Activated CD4-positive, alpha-beta T cell treated with anti-CD3 and anti-CD28 coated beads for 4 hours (primary cell): ENCODE results near the gene CHD2.

ENCODE experiments used
- DNase-seq, 2 donors: peaks; one replicate each; pipeline ENCODE4 v3.0.0-alpha.2; 2020

The CHD2 gene

DNA sequence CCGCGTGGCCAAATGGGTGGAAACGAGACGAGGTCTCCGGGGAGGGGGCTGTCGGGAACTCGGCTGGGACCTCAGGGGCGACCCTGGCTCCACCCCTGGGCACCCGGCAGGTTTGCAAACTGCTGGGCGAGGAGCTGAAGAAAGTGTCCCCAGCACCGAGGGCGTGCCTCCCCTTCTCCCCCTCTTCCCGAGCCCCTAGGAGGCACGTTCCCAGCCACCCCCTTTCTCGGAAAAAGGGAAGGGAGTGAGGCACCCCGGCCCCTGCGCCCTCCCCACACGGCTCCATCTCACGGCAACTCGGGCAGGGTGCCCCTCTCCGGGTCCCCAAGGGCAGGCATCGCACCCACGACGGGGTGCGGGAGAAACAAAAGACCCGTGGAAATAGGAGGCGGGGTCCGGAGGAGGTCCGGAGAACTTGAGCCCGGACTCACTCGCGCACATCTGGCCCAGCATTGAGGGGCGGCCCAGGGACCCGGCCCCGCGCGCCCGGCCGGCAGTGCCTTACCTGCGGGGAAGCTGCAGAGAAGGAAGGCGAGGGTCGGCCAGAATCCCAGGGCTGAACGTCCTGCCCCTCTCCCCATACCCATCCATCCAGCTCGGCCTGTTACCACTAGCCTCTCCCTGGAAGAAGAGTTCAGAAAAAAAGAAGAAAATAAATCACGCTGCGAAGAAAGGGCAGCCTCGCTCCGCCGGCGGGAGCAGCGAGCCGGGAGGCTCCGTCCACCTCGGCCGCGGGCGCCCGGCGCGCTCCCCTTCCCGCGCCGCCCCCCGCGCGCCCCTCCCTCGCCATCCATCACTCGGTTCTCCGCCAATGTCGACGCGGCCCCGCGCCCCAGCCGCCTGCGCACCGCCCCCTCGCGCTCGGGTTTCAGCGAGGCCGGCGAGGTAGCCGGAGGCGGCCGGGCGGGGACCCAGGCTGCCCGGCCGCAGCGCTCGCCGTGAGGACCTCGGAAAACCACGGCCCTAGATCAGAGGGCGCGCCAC lies 172.6 kb downstream of the CHD2 start:
- DNase-seq = no peak

DNA sequence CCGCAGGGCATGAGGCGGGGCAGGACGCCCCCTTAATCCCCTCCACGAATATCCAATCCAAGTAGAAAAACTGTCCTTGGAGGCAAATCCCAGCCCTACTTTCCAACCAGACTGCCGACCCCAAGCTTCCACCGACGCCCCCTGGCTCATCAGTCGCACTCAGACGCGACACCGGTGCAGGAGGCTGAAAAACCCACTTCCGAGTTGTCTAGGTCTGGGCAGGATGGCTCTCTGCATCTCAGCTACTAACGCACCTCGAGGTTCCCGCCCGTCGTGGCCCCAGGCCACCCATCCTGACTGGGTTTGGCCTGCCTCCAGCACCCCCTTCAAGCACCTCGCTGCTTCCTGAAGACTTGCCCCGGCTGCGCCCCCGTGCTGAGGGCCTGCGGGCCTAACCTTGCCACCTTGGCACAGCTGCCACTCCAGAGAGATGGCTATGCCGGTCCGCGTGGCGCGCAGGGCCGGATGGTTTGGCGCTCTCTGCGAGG lies 173.4 kb downstream of the CHD2 start:
- DNase-seq = no peak

- no peak for DNase-seq
These were observed 174.5 kb downstream of the CHD2 start for GRCh38 chr15:93074599-93074998.

DNA sequence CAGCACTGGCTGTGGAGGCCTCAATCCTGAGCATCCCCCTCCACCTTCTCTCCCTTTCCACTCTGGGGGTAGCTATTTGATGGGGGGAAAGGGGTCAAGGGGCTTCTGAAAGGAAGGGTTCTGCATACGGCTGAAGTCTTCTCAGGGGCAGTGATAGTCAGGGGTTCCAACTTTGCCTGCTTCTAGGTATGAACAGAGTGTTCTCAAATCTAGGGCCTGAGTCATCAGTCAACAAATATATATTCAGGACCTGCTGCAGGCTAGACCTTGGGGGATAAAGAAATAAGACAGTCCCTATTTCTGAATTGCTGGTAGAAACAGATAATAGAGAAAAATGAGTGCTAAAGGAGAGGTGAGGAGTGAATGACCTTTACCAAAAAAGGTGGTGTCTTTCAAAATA lies 176.1 kb downstream of the CHD2 start:
- no peak for DNase-seq

- DNase-seq = no peak
These were observed 176.8 kb downstream of the CHD2 start for GRCh38 chr15:93076875-93077274.
